ENCODE measurements around the gene PCSK5.
"Not testable (repeated sequence)": the region's sequence is repeated elsewhere in the genome, so short reads cannot be mapped to it uniquely, and the experiment has no call there.

Gene PCSK5

GRCh38 chr9:76247426-76247825, 357.0 kb downstream of the PCSK5 start:
- no peak for DNase-seq (ENCODE audit: low read depth)

GRCh38 chr9:76249309-76249708, 358.8 kb downstream of the PCSK5 start:
- DNase-seq (ENCODE audit: low read depth): no peak

- DNase-seq (ENCODE audit: low read depth): no peak
These were observed 365.4 kb downstream of the PCSK5 start for GRCh38 chr9:76255781-76256455.

- no peak for DNase-seq (ENCODE audit: low read depth)
These were observed 366.8 kb downstream of the PCSK5 start for GRCh38 chr9:76257311-76257710.

GRCh38 chr9:76266649-76267283, 376.3 kb downstream of the PCSK5 start:
- DNase-seq (ENCODE audit: low read depth): no peak

GRCh38 chr9:76267284-76267652, 376.8 kb downstream of the PCSK5 start:
- DNase-seq (ENCODE audit: low read depth): no peak

GRCh38 chr9:76269789-76270188, 379.3 kb downstream of the PCSK5 start:
- DNase-seq (ENCODE audit: low read depth): no peak

GRCh38 chr9:76271755-76272154, 381.3 kb downstream of the PCSK5 start:
- DNase-seq (ENCODE audit: low read depth): no peak

GRCh38 chr9:76289042-76289441, 398.6 kb downstream of the PCSK5 start:
- no peak for DNase-seq (ENCODE audit: low read depth)

GRCh38 chr9:76289703-76290102, 399.2 kb downstream of the PCSK5 start:
- no peak for DNase-seq (ENCODE audit: low read depth)

- DNase-seq (ENCODE audit: low read depth): no peak
These were observed 400.1 kb downstream of the PCSK5 start for GRCh38 chr9:76290555-76290954.

- no peak for DNase-seq (ENCODE audit: low read depth)
These were observed 401.8 kb downstream of the PCSK5 start for GRCh38 chr9:76292246-76292645.

- DNase-seq (ENCODE audit: low read depth): no peak
These were observed 402.2 kb downstream of the PCSK5 start for GRCh38 chr9:76292658-76293057.

- DNase-seq (ENCODE audit: low read depth): no peak
These were observed 403.8 kb downstream of the PCSK5 start for GRCh38 chr9:76294301-76294700.

GRCh38 chr9:76296561-76297310, 406.3 kb downstream of the PCSK5 start:
- no peak for DNase-seq (ENCODE audit: low read depth)

GRCh38 chr9:76297721-76298239, 407.3 kb downstream of the PCSK5 start:
- no peak for DNase-seq (ENCODE audit: low read depth)

GRCh38 chr9:76298521-76299144, 408.2 kb downstream of the PCSK5 start:
- DNase-seq (ENCODE audit: low read depth): no peak

GRCh38 chr9:76302543-76302942, 412.1 kb downstream of the PCSK5 start:
- DNase-seq (ENCODE audit: low read depth): no peak

- DNase-seq (ENCODE audit: low read depth): no peak
These were observed 412.6 kb downstream of the PCSK5 start for GRCh38 chr9:76302947-76303550.

- not testable (repeated sequence) for DNase-seq (ENCODE audit: low read depth)
These were observed 416.6 kb downstream of the PCSK5 start for GRCh38 chr9:76307047-76307446.

GRCh38 chr9:76310577-76310976, 420.1 kb downstream of the PCSK5 start:
- DNase-seq (ENCODE audit: low read depth): no peak

- DNase-seq (ENCODE audit: low read depth): no peak
These were observed 420.5 kb downstream of the PCSK5 start for GRCh38 chr9:76310991-76311390.
